Superior temporal gyrus (tissue), 1 donor: ENCODE results near the gene NEO1.

ENCODE experiments used
- DNase-seq: peaks from one replicate; pipeline ENCODE4 v3.0.0-alpha.2; 2016; ENCODE audit errors: extremely low spot score

Gene NEO1

GRCh38 chr15:73028831-73029451 is 23.3 kb upstream of the NEO1 start:
- DNase-seq = no peak

GRCh38 chr15:73030122-73030679 is 22.1 kb upstream of the NEO1 start:
- no peak for DNase-seq

GRCh38 chr15:73031648-73032047 is 20.6 kb upstream of the NEO1 start:
- no peak for DNase-seq

- DNase-seq = no peak
Measured at GRCh38 chr15:73033611-73034010, 18.7 kb upstream of the NEO1 start.

GRCh38 chr15:73034221-73034620 is 18.0 kb upstream of the NEO1 start:
- no peak for DNase-seq

GRCh38 chr15:73035221-73035620 is 17.0 kb upstream of the NEO1 start:
- DNase-seq = no peak

GRCh38 chr15:73038220-73038619 is 14.0 kb upstream of the NEO1 start:
- DNase-seq = no peak

- DNase-seq = no peak
Measured at GRCh38 chr15:73046073-73046472, 6.2 kb upstream of the NEO1 start.

GRCh38 chr15:73047882-73048281 is 4.4 kb upstream of the NEO1 start:
- DNase-seq = no peak

- DNase-seq = no peak
Measured at GRCh38 chr15:73048624-73049295, 3.5 kb upstream of the NEO1 start.

GRCh38 chr15:73049564-73050215 is 2.6 kb upstream of the NEO1 start:
- DNase-seq = peak; percentile 62

- peak; percentile 66 for DNase-seq
Measured at GRCh38 chr15:73050561-73051295, 1.5 kb upstream of the NEO1 start.

GRCh38 chr15:73051391-73051806 is 864 bp upstream of the NEO1 start:
- DNase-seq = peak; percentile 59

- DNase-seq = peak; percentile 83
Measured at GRCh38 chr15:73052653-73053397, 562 bp downstream of the NEO1 start.

- DNase-seq = no peak
Measured at GRCh38 chr15:73053398-73053723, 1.1 kb downstream of the NEO1 start.

GRCh38 chr15:73054417-73054953 is 2.2 kb downstream of the NEO1 start:
- DNase-seq = peak; percentile 25

- DNase-seq = no peak
Measured at GRCh38 chr15:73056460-73056859, 4.2 kb downstream of the NEO1 start.

GRCh38 chr15:73058437-73058836 is 6.2 kb downstream of the NEO1 start:
- DNase-seq = no peak

- DNase-seq = no peak
Measured at GRCh38 chr15:73065114-73065513, 12.9 kb downstream of the NEO1 start.

GRCh38 chr15:73069109-73069508 is 16.8 kb downstream of the NEO1 start:
- no peak for DNase-seq

GRCh38 chr15:73072894-73073293 is 20.6 kb downstream of the NEO1 start:
- DNase-seq = no peak
